Epithelial cell of proximal tubule (primary cell): Measurements from ENCODE around the gene TOR1A. TPM values are rescaled to one million over a fixed set of nuclear protein-coding genes. Genes with fewer than 3 reads are reported as not detected.

ENCODE experiments used
- DNase-seq: peaks from one replicate; pipeline ENCODE4 v3.0.0-alpha.2; 2011; ENCODE audit warnings: low read depth
- H3K4me3 ChIP-seq: 2 replicates; pipeline ENCODE4 v1.5.1; 2011; ENCODE audit warnings: low read depth, mild to moderate bottlenecking, low read length
- total RNA-seq: library from RNA; depleted of rRNA; stranded (reverse); fragments of >200 nt; gene quantifications from 2 replicates; pipeline ENCODE4 v1.2.3, GENCODE V29; 2015
- TF ChIP-seq, protein P1 (sequence below): conservative IDR thresholded peaks from 2 replicates; pipeline ENCODE4 v1.5.1; 2012; ENCODE audit warnings: low read depth, mild to moderate bottlenecking, low read length

TOR1A gene, protein sequence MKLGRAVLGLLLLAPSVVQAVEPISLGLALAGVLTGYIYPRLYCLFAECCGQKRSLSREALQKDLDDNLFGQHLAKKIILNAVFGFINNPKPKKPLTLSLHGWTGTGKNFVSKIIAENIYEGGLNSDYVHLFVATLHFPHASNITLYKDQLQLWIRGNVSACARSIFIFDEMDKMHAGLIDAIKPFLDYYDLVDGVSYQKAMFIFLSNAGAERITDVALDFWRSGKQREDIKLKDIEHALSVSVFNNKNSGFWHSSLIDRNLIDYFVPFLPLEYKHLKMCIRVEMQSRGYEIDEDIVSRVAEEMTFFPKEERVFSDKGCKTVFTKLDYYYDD
- 48.8 and 77.8 TPM in 2 replicates for total RNA-seq

DNA sequence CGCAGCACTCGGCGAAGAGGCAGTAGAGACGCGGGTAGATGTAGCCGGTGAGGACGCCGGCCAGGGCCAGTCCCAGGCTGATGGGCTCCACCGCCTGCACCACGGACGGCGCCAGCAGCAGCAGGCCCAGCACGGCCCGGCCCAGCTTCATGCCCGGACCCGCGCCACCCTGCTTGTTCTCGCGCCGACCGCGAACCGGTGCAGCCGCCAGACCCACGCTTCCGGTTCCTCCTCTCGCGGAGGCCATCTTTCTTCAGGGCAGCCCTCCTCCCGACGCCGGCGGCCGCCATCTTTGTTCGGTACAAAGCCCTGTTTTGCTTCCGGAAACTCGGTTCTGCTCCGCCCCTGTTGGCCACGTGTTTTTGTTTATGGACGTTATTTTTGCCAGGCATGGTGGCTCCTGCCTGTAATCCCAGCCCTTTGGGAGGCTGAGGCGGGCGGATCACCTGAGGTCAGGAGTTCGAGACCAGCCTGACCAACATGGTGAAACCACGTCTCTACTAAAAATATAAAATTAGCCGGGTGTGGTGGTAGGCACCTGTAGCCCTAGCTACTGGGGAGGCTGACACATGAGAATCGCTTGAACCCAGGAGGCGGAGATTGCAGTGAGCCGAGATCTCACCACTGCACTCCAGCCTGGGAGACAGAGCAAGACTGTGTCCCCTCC, at the start of gene TOR1A:
Gene TOR1A, minus strand, starts transcription at position 202 of the 667 bp plus-strand sequence. Its CDS starts 51 bp downstream, at position 151.
- TF ChIP-seq, protein P1, sequence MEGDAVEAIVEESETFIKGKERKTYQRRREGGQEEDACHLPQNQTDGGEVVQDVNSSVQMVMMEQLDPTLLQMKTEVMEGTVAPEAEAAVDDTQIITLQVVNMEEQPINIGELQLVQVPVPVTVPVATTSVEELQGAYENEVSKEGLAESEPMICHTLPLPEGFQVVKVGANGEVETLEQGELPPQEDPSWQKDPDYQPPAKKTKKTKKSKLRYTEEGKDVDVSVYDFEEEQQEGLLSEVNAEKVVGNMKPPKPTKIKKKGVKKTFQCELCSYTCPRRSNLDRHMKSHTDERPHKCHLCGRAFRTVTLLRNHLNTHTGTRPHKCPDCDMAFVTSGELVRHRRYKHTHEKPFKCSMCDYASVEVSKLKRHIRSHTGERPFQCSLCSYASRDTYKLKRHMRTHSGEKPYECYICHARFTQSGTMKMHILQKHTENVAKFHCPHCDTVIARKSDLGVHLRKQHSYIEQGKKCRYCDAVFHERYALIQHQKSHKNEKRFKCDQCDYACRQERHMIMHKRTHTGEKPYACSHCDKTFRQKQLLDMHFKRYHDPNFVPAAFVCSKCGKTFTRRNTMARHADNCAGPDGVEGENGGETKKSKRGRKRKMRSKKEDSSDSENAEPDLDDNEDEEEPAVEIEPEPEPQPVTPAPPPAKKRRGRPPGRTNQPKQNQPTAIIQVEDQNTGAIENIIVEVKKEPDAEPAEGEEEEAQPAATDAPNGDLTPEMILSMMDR = no peak
- H3K4me3 ChIP-seq = peak within 1 kb of the TSS; percentile 81
- DNase-seq = peak; percentile 59

DNA sequence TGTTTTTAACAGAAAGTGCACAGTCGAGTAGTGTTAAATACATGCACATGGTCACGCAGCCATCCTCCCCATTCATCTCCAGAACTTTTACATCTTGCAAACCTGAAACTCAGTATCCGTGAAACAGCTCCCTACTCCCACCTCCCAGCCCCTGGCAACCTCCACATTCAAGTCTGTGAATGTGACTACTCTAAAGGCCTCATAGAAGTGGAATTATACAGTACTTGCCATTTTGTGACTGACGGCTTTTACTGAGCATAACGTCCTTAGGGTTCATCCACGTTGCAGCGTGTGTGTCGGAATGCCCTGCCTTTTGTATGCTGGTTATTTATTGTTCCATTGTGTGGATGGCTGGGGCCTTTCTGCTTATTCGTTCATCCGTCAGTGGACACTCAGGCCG, 47.1 kb upstream of the TOR1A start:
- TF ChIP-seq, protein P1 = no peak
- DNase-seq = no peak
- H3K4me3 ChIP-seq = no peak overlapping the region

DNA sequence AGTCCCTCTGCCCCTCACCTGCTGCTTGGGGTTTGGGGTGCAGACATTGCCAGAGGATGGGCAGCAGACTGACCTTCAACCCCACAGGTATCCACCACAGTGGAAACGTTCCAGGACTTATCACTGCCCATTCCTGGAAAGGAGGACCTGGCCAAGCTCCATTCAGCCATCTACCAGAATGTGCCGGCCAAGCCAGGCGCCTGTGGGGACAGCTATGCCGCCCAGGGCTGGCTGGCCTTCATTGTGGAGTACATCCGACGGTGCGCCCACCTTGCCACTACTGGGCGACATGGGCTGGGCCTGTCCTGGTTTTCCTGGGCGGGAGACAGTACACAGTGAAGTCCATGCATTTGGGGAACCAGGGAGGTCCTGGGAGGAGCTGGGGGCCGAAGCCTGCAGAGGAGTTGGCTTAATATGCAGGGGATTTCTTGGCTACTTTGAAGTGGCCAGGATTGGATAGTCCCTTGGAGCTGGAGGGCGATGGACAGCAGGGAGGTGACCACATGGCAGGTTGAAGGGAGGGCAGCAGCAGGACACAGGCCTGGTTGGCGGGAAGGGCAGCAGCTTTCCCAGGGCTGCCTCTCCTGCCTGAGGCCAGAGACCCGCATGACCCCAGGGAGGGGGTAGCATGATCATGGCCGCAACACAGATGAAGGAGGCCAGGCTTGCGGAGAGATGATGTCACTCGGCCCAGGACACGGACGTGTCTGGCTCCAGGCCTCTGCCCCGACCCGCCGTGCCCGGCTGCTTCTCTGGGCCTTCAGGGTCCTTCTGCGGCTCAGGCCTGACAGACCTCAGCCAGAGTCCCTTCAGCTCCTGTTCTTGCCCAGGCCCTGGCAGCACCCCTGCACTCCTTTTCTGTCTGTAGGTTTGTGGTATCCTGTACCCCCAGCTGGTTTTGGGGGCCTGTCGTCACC, 45.9 kb upstream of the TOR1A start:
- no peak overlapping the region for H3K4me3 ChIP-seq
- TF ChIP-seq, protein P1 = no peak
- no peak for DNase-seq

DNA sequence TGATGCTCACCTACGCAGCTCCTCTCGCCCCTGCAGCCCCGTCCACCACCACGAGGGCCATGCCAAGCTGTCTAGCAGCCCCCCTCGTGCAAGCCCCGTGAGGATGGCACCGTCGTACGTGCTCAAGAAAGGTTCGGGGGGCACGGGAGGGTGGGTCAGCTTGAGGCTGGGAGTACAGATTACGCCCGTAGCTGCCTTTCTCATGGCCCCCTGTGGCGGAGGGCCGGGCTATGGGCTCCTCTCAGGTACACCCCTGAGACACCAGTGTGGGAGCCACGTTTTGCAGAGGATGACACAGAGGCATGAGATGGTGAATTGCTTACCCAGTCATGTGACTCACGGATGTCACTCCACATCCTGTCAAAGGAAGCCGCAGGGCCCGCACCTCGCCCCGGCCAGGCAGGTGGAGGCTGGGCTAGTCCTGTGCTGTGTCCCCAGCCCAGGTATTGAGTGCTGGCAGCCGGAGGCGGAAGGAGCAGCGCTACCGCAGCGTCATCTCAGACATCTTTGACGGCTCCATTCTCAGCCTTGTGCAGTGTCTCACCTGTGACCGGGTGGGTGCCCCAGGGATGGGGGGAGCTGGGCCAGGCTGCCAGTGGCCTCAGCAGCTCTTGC, 45.0 kb upstream of the TOR1A start:
- no peak for DNase-seq
- TF ChIP-seq, protein P1 = no peak
- no peak overlapping the region for H3K4me3 ChIP-seq

DNA sequence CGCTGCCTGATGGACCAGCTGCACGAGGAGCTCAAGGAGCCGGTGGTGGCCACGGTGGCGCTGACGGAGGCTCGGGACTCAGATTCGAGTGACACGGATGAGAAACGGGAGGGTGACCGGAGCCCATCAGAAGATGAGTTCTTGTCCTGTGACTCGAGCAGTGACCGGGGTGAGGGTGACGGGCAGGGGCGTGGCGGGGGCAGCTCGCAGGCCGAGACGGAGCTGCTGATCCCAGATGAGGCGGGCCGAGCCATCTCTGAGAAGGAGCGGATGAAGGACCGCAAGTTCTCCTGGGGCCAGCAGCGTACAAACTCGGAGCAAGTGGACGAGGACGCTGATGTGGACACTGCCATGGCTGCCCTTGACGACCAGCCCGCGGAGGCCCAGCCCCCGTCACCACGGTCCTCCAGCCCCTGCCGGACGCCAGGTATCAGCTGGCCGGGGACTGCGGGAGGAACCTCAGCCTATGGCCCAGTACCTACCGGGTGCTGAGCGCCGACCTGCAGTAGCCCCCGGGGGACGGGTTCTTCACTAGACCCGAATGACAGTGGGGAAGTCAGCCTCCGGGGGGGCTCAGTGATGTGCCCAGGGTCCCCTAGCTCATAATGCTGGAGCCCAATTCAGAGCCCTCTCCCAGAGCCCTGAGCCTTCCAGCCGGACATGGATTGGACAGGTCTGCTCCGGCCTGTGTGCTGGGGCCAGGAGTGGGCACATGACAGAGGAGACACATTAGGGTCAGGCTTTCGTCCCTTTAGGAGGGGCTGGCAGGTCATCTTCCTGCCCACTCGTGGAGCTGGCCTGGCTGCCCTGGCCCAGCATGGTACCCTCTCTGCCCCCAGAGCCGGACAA, 44.3 kb upstream of the TOR1A start:
- TF ChIP-seq, protein P1 = no peak
- H3K4me3 ChIP-seq = no peak overlapping the region
- DNase-seq = no peak
